ENCODE results near the gene TTLL4.

Gene TTLL4

GRCh38 chr2:218785103-218785502, 74.5 kb downstream of the TTLL4 start:
- no peak for DNase-seq

GRCh38 chr2:218786133-218786532, 75.5 kb downstream of the TTLL4 start:
- DNase-seq, result no peak

GRCh38 chr2:218788529-218789255, 78.1 kb downstream of the TTLL4 start:
- DNase-seq, result no peak

GRCh38 chr2:218792433-218792832, 81.8 kb downstream of the TTLL4 start:
- no peak for DNase-seq

- DNase-seq, result no peak
Observed at GRCh38 chr2:218796691-218797090, 86.1 kb downstream of the TTLL4 start.

GRCh38 chr2:218798767-218799504, 88.3 kb downstream of the TTLL4 start:
- DNase-seq, result no peak

GRCh38 chr2:218799990-218800389, 89.4 kb downstream of the TTLL4 start:
- no peak for DNase-seq

GRCh38 chr2:218802386-218802994, 91.9 kb downstream of the TTLL4 start:
- no peak for DNase-seq

GRCh38 chr2:218804817-218805216, 94.2 kb downstream of the TTLL4 start:
- no peak for DNase-seq
